Prostate gland (tissue), 2 donors: ENCODE data around the gene ELMO1.

Source experiments
- POLR2A ChIP-seq: fragments of 450-650 bp; IDR thresholded peaks from one replicate; pipeline ENCODE4 v1.6.1; 2016; ENCODE audit warnings: antibody characterized with exemption, mild to moderate bottlenecking
- TF ChIP-seq, protein P1 (sequence below), 4 experiments: fragments of 200-600 bp in 2 of 4; fragments of 450-650 bp in 2 of 4; sonication (generic) in 2 of 4; IDR thresholded peaks; 1 replicate in 3 of 4; 2 replicates in 1 of 4; pipeline ENCODE4 v1.5.1; 2016 to 2019; ENCODE audit warnings: antibody characterized with exemption in 4 of 4, mild to moderate bottlenecking in 2 of 4, moderate library complexity in 2 of 4

- TF ChIP-seq, protein P1, sequence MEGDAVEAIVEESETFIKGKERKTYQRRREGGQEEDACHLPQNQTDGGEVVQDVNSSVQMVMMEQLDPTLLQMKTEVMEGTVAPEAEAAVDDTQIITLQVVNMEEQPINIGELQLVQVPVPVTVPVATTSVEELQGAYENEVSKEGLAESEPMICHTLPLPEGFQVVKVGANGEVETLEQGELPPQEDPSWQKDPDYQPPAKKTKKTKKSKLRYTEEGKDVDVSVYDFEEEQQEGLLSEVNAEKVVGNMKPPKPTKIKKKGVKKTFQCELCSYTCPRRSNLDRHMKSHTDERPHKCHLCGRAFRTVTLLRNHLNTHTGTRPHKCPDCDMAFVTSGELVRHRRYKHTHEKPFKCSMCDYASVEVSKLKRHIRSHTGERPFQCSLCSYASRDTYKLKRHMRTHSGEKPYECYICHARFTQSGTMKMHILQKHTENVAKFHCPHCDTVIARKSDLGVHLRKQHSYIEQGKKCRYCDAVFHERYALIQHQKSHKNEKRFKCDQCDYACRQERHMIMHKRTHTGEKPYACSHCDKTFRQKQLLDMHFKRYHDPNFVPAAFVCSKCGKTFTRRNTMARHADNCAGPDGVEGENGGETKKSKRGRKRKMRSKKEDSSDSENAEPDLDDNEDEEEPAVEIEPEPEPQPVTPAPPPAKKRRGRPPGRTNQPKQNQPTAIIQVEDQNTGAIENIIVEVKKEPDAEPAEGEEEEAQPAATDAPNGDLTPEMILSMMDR (IDR thresholded peaks at IDR 0.05): no peak
- TF ChIP-seq POLR2A: no peak
Observed at GRCh38 chr7:37425498-37425897, 23.2 kb downstream of the ELMO1 start.
